Neuronal stem cell (in vitro differentiated cells): ENCODE data around the gene FXN.

Experiments used
- DNase-seq: peaks from one replicate; pipeline ENCODE4 v3.0.0-alpha.2; 2013; ENCODE audit warnings: low spot score
- H2AFZ ChIP-seq: one replicate; pipeline ENCODE4 v1.6.1; 2013; ENCODE audit warnings: mild to moderate bottlenecking, low read length, inconsistent platforms
- H2AK5ac ChIP-seq: 2 replicates; pipeline ENCODE4 v1.6.1; 2013; ENCODE audit warnings: low read depth, mild to moderate bottlenecking, inconsistent platforms, low read length, moderate library complexity, mixed read lengths
- H2BK120ac ChIP-seq: 2 replicates; pipeline ENCODE4 v1.6.1; 2013; ENCODE audit warnings: low read depth, mild to moderate bottlenecking, inconsistent platforms, low read length, moderate library complexity, mixed read lengths
- H2BK12ac ChIP-seq: one replicate; pipeline ENCODE4 v1.6.1; 2013; ENCODE audit warnings: low read length, inconsistent platforms
- H2BK15ac ChIP-seq: 2 replicates; pipeline ENCODE4 v1.6.1; 2013; ENCODE audit warnings: mild to moderate bottlenecking, low read length, inconsistent platforms, mixed read lengths
- H2BK5ac ChIP-seq: one replicate; pipeline ENCODE4 v1.6.1; 2013; ENCODE audit warnings: inconsistent platforms, mild to moderate bottlenecking, low read length, moderate library complexity
- H3K14ac ChIP-seq: one replicate; pipeline ENCODE4 v1.6.1; 2013; ENCODE audit warnings: low read length, inconsistent platforms
- H3K18ac ChIP-seq: 2 replicates; pipeline ENCODE4 v1.6.1; 2013; ENCODE audit warnings: low read length, inconsistent platforms
- H3K23ac ChIP-seq: 2 replicates; pipeline ENCODE4 v1.6.1; 2013; ENCODE audit warnings: low read depth, mild to moderate bottlenecking, mixed read lengths, low read length, inconsistent platforms; ENCODE audit not compliant: poor library complexity
- H3K27ac ChIP-seq: replicated peaks from 3 replicates; pipeline ENCODE4 v1.5.1; 2013; ENCODE audit warnings: low read length, inconsistent platforms
- H3K27me3 ChIP-seq, 3 experiments: 2 replicates each; pipeline ENCODE4 v1.6.1; 2013; ENCODE audit warnings: low read length in 3 of 3, mild to moderate bottlenecking in 2 of 3, inconsistent platforms in 1 of 3, low read depth in 1 of 3, mixed read lengths in 1 of 3, moderate library complexity in 1 of 3; ENCODE audit not compliant: control insufficient read depth in 3 of 3, insufficient read depth in 3 of 3
- H3K36me3 ChIP-seq, 2 donors: replicated peaks in 1 of 2; 2 replicates each; pipeline ENCODE4 v1.6.1; 2013; ENCODE audit warnings: low read length in 2 of 2; ENCODE audit not compliant: control insufficient read depth in 2 of 2, insufficient read depth in 2 of 2
- H3K4ac ChIP-seq: 2 replicates; pipeline ENCODE4 v1.6.1; 2013; ENCODE audit warnings: inconsistent platforms, mild to moderate bottlenecking, low read length, moderate library complexity
- H3K4me1 ChIP-seq, 2 donors: 1 replicate in 1 of 2; 2 replicates in 1 of 2; pipeline ENCODE4 v1.6.1; 2013; ENCODE audit warnings: low read length in 2 of 2, low read depth in 1 of 2; ENCODE audit not compliant: control insufficient read depth in 2 of 2, insufficient read depth in 1 of 2
- H3K4me2 ChIP-seq: one replicate; pipeline ENCODE4 v1.6.1; 2013; ENCODE audit warnings: mild to moderate bottlenecking, low read length, inconsistent platforms; ENCODE audit not compliant: insufficient read depth, poor library complexity, severe bottlenecking
- H3K4me3 ChIP-seq, 2 donors: 2 replicates each; pipeline ENCODE4 v1.5.1; 2013; ENCODE audit warnings: low read length in 2 of 2, mild to moderate bottlenecking in 2 of 2, inconsistent platforms in 1 of 2, moderate library complexity in 1 of 2
- H3K79me1 ChIP-seq: one replicate; pipeline ENCODE4 v1.6.1; 2013; ENCODE audit warnings: low read depth, mild to moderate bottlenecking, inconsistent platforms, low read length, moderate library complexity
- H3K9ac ChIP-seq: one replicate; pipeline ENCODE4 v1.6.1; 2013; ENCODE audit warnings: mild to moderate bottlenecking, low read depth, low read length, inconsistent platforms; ENCODE audit not compliant: poor library complexity
- H3K9me3 ChIP-seq, 2 donors: replicated peaks in 1 of 2; 2 replicates each; pipeline versions ENCODE3 to v1.6.1; 2013; ENCODE audit warnings: low read length in 2 of 2, mild to moderate bottlenecking in 2 of 2, inconsistent platforms in 1 of 2, low read depth in 1 of 2, mixed read lengths in 1 of 2, moderate library complexity in 1 of 2; ENCODE audit not compliant: control insufficient read depth in 2 of 2, insufficient read depth in 1 of 2
- H4K8ac ChIP-seq: one replicate; pipeline ENCODE4 v1.6.1; 2013; ENCODE audit warnings: low read depth, mild to moderate bottlenecking, inconsistent platforms, low read length, moderate library complexity
- H4K91ac ChIP-seq: one replicate; pipeline ENCODE4 v1.6.1; 2013; ENCODE audit warnings: low read length, low read depth, mild to moderate bottlenecking, inconsistent platforms; ENCODE audit not compliant: poor library complexity
- WGBS, 2 donors: extraction: QIAGEN DNeasy Blood & Tissue Kit; methylation state at CpG; one replicate each; pipeline ENCODE4 v1.1.7; 2013; ENCODE audit warnings: missing lambda C conversion rate in 2 of 2, mixed read lengths in 1 of 2; ENCODE audit not compliant: insufficient read length in 2 of 2, insufficient replicate concordance in 1 of 2; ENCODE audit errors: extremely low coverage in 2 of 2; 5-methylcytosine and 5-hydroxymethylcytosine counted together

The FXN gene

GRCh38 chr9:69120380-69121154 lies 85.0 kb downstream of the FXN start:
- Histone ChIP-seq H3K4me3 (peak overlapping the region; percentile 74 to 94), H3K27me3 (no peaks in the 10 kb centered on the region), H3K4ac (peak overlapping the region; percentile 84), H3K9ac (peak overlapping the region; percentile 77), H3K9me3 (no peaks in the 10 kb centered on the region), H2AFZ (peak overlapping the region; percentile 95), H4K8ac (no peak overlapping the region), H3K36me3 (no peaks in the 10 kb centered on the region), H2BK15ac (no peak overlapping the region), H2BK5ac (peak overlapping the region; percentile 63), H4K91ac (no peak overlapping the region), H3K18ac (peak overlapping the region; percentile 97), H3K79me1 (peaks cover 2% of the 10 kb centered on the region), H3K27ac (peak overlapping the region; percentile 72), H2BK12ac (no peak overlapping the region), H2BK120ac (no peak overlapping the region), H3K4me1 (peaks cover 8 to 9% of the 10 kb centered on the region in 2 donors), H2AK5ac (peak overlapping the region; percentile 37), H3K14ac (no peak overlapping the region), H3K4me2 (peak overlapping the region; percentile 92), H3K23ac (peak overlapping the region; percentile 95)
- WGBS, 2 donors: no CpG with 5 or more reads among the region's 27 CpGs
- DNase-seq: peak; percentile 27

DNA sequence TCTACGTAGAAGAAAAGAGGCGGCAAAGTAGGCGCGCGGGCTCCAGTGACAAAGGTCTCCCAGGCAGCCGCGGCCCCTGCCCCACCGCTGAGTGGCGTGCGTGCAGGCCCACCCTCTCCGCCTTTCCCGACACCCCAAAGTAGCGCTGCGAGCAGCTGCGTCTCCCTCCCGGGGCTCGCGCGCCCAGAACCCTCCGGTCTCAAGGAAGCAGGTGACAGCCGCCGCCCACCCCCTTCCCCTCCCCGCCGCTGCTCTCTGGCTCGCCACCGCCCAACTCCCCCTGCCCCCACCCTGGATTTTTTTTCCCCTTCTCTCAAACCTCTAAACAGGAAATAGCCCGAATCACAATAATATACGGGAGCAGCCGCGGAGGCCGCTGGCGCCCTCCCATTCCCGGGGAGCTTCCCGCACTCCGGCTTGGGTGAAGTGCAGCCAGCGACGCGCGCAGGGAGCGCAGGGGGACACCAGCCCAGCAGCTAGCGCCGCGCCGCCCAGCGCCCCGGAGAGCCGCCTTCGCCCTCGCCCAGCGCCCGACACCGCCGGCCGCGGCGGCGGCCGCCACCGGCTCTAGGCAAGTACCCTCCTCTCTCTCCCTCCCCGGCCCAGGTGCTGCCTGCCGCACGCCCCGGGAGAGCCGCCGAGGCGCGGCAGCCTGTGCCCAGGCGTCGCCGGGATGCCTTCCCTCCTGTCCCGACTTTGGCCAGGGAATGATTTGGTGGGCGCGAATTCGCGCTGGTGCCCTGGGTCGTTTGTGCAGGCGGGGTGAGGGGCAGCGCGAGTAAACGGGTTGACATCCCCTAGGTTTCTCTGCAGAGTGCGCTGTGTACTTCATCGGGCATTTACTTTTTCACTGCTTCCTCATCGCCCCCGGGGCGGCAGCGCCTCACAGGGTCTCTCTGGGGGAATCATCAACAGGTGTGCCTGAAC lies 85.9 kb downstream of the FXN start:
- Histone ChIP-seq H3K4me2 (peak overlapping the region; percentile 92), H4K8ac (peak overlapping the region; percentile 17), H2BK5ac (peak overlapping the region; percentile 63), H2AFZ (peak overlapping the region; percentile 95), H3K27ac (peak overlapping the region; percentile 72), H2BK120ac (no peak overlapping the region), H3K36me3 (no peaks in the 10 kb centered on the region), H3K27me3 (no peaks in the 10 kb centered on the region), H3K79me1 (peaks cover 2% of the 10 kb centered on the region), H3K18ac (peak overlapping the region; percentile 97), H2BK15ac (peak overlapping the region; percentile 92), H3K4ac (peak overlapping the region; percentile 84), H2BK12ac (no peak overlapping the region), H3K9me3 (no peaks in the 10 kb centered on the region), H2AK5ac (peak overlapping the region; percentile 46), H3K23ac (peak overlapping the region; percentile 95), H3K4me1 (peaks cover 8 to 9% of the 10 kb centered on the region in 2 donors), H3K4me3 (peak overlapping the region; percentile 74 to 94), H3K9ac (peak overlapping the region; percentile 96), H3K14ac (peak overlapping the region; percentile 56), H4K91ac (no peak overlapping the region)
- peak; percentile 51 for DNase-seq
- no CpG with 5 or more reads among the region's 86 CpGs for WGBS, 2 donors

DNA sequence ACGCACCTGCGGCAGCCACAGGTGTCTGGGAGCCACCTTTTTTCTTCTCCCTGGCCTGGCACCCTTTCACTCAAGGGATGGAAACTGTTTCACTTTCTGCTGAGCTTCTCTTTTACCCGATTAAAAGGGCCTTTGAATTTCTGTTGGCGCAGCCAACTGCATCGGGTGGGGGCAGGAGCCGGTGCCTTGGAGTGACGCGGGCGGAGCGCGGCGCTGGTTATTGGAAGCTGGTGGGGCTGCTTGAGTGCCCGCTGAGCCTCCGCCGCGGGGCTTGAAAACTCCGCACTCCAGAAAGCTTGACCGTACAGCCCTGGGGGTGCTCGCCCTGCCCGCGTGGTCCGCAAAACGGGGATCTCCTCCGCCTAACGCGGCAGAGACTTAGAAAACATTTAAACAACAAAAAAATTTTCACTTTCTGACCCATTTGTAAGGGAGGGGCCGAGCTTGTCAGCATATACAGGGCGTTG lies 86.6 kb downstream of the FXN start:
- Histone ChIP-seq H3K4ac (no peak overlapping the region), H3K27ac (peak overlapping the region; percentile 72), H3K14ac (no peak overlapping the region), H3K79me1 (peaks cover 2% of the 10 kb centered on the region), H3K36me3 (no peaks in the 10 kb centered on the region), H2BK5ac (peak overlapping the region; percentile 63), H2BK120ac (no peak overlapping the region), H3K18ac (peak overlapping the region; percentile 97), H4K91ac (no peak overlapping the region), H3K4me1 (peaks cover 8 to 9% of the 10 kb centered on the region in 2 donors), H3K9ac (peak overlapping the region; percentile 96), H3K4me2 (peak overlapping the region; percentile 92), H3K9me3 (no peaks in the 10 kb centered on the region), H3K4me3 (peak overlapping the region; percentile 74 to 94), H3K23ac (no peak overlapping the region), H4K8ac (no peak overlapping the region), H3K27me3 (no peaks in the 10 kb centered on the region), H2BK15ac (no peak overlapping the region), H2AFZ (peak overlapping the region; percentile 95), H2AK5ac (no peak overlapping the region), H2BK12ac (no peak overlapping the region)
- no CpG with 5 or more reads among the region's 28 CpGs for WGBS, 2 donors
- peak; percentile 38 for DNase-seq
